H1 (cell line): ENCODE results near the gene YAF2. TPM values are rescaled to one million over a fixed set of nuclear protein-coding genes. Genes with fewer than 3 reads are reported as not detected.

Experiments used
- CTCF ChIA-PET: fragments of 300-600 bp; sonication (Branson Sonifier 250); formaldehyde crosslinking; loops from one replicate; lab custom pipeline; 2021; ENCODE audit not compliant: partially characterized antibody; lab: Charles Lee
- POLR2A ChIA-PET: fragments of 300-600 bp; sonication (Branson Sonifier 250); formaldehyde crosslinking; loops from one replicate; lab custom pipeline; 2021; ENCODE audit warnings: inconsistent platforms; ENCODE audit not compliant: partially characterized antibody; lab: Charles Lee
- DNase-seq, 2 experiments: peaks; one replicate each; pipeline versions ENCODE4 v3.0.0 to v3.0.0-alpha.2; 2010 to 2022; ENCODE audit warnings: low spot score in 2 of 2, low read depth in 1 of 2, mixed read lengths in 1 of 2
- FAIRE-seq: peaks from 2 replicates; lab custom pipeline; 2011; peaks lifted over from hg19 to GRCh38; lab: Jason Lieb, UNC
- H2AFZ ChIP-seq: 2 replicates; pipeline ENCODE4 v1.8.1; 2012; ENCODE audit warnings: low read length, inconsistent platforms
- H2AK5ac ChIP-seq: 2 replicates; pipeline ENCODE4 v1.6.1; 2013; ENCODE audit warnings: low read depth, low read length
- H2BK120ac ChIP-seq: replicated peaks from 2 replicates; pipeline ENCODE3; 2013; ENCODE audit warnings: low read depth, low read length, inconsistent platforms
- H2BK12ac ChIP-seq: 2 replicates; pipeline ENCODE4 v1.6.1; 2013; ENCODE audit warnings: low read depth, low read length
- H2BK15ac ChIP-seq: 2 replicates; pipeline ENCODE4 v1.6.1; 2013; ENCODE audit warnings: low read length
- H2BK20ac ChIP-seq: 2 replicates; pipeline ENCODE4 v1.6.1; 2013; ENCODE audit warnings: low read length
- H2BK5ac ChIP-seq: 2 replicates; pipeline ENCODE4 v1.6.1; 2013; ENCODE audit warnings: low read depth, low read length
- H3K14ac ChIP-seq: 2 replicates; pipeline ENCODE4 v1.6.1; 2013; ENCODE audit warnings: inconsistent platforms; ENCODE audit not compliant: insufficient read length
- H3K18ac ChIP-seq: 2 replicates; pipeline ENCODE4 v1.6.1; 2013; ENCODE audit warnings: low read length; ENCODE audit errors: extremely low read depth
- H3K23ac ChIP-seq: 2 replicates; pipeline ENCODE4 v1.6.1; 2013; ENCODE audit warnings: inconsistent platforms; ENCODE audit not compliant: insufficient read length
- H3K23me2 ChIP-seq: 2 replicates; pipeline ENCODE4 v1.6.1; 2013; ENCODE audit warnings: low read depth, low read length
- H3K27ac ChIP-seq: 2 replicates; pipeline ENCODE4 v1.6.1; 2011; ENCODE audit warnings: low read depth, low read length, inconsistent platforms
- H3K27me3 ChIP-seq, 4 experiments: replicated peaks in 1 of 4; 1 replicate in 1 of 4; 2 replicates in 3 of 4; pipeline versions ENCODE4 v1.6.1 to v1.8.1; 2011 to 2013; ENCODE audit warnings: low read length in 3 of 4, mild to moderate bottlenecking in 3 of 4, inconsistent platforms in 2 of 4, mixed read lengths in 2 of 4, moderate library complexity in 1 of 4; ENCODE audit not compliant: control insufficient read depth in 3 of 4, insufficient read depth in 3 of 4; ENCODE audit errors: extremely low read depth in 1 of 4
- H3K36me3 ChIP-seq, 4 experiments: 2 replicates each; pipeline versions ENCODE4 v1.6.1 to v1.8.1; 2011 to 2013; ENCODE audit warnings: mild to moderate bottlenecking in 4 of 4, low read length in 3 of 4, moderate library complexity in 2 of 4, control low read depth in 1 of 4, inconsistent platforms in 1 of 4; ENCODE audit not compliant: insufficient read depth in 4 of 4, control insufficient read depth in 2 of 4
- H3K4ac ChIP-seq: replicated peaks from 2 replicates; pipeline ENCODE3; 2013; ENCODE audit warnings: low read length, low read depth, mixed read lengths, inconsistent platforms; ENCODE audit not compliant: insufficient read length
- H3K4me1 ChIP-seq, 4 experiments: replicated peaks in 1 of 4; 1 replicate in 1 of 4; 2 replicates in 3 of 4; pipeline versions ENCODE4 v1.6.1 to v1.8.1; 2011 to 2013; ENCODE audit warnings: low read length in 3 of 4, inconsistent platforms in 2 of 4, mixed read lengths in 1 of 4; ENCODE audit not compliant: insufficient read depth in 4 of 4, control insufficient read depth in 3 of 4
- H3K4me2 ChIP-seq, 2 experiments: 2 replicates each; pipeline versions ENCODE4 v1.6.1 to v1.8.1; 2011 to 2013; ENCODE audit warnings: low read depth in 2 of 2, low read length in 2 of 2, control low read depth in 1 of 2, inconsistent platforms in 1 of 2, mild to moderate bottlenecking in 1 of 2; ENCODE audit not compliant: insufficient read depth in 1 of 2
- H3K4me3 ChIP-seq, 4 experiments: fragments of 200-600, 300-600 bp in 1 of 4; sonication (generic), shearing (Covaris generic), sonication (Bioruptor Twin) in 1 of 4; 2 replicates each; pipeline versions ENCODE4 v1.5.1 to v1.8.1; 2011 to 2016; ENCODE audit warnings: low read length in 4 of 4, low read depth in 3 of 4, control low read depth in 2 of 4, inconsistent platforms in 2 of 4, mild to moderate bottlenecking in 2 of 4, mixed read lengths in 1 of 4, moderate library complexity in 1 of 4; ENCODE audit not compliant: insufficient read depth in 2 of 4; ENCODE audit errors: extremely low read depth in 1 of 4
- H3K56ac ChIP-seq: replicated peaks from 2 replicates; pipeline ENCODE3; 2013; ENCODE audit warnings: low read depth, mild to moderate bottlenecking, mixed read lengths, low read length, inconsistent platforms; ENCODE audit not compliant: insufficient read length
- H3K79me1 ChIP-seq: 2 replicates; pipeline ENCODE4 v1.6.1; 2013; ENCODE audit warnings: low read depth, low read length, control low read depth
- H3K79me2 ChIP-seq, 2 experiments: 2 replicates each; pipeline versions ENCODE4 v1.6.1 to v1.8.1; 2012 to 2013; ENCODE audit warnings: low read length in 2 of 2, mild to moderate bottlenecking in 2 of 2, inconsistent platforms in 1 of 2; ENCODE audit not compliant: insufficient read depth in 2 of 2, control insufficient read depth in 1 of 2
- H3K9ac ChIP-seq, 4 experiments: replicated peaks in 1 of 4; 1 replicate in 1 of 4; 2 replicates in 3 of 4; pipeline versions ENCODE4 v1.6.1 to v1.8.1; 2011 to 2013; ENCODE audit warnings: low read depth in 3 of 4, low read length in 3 of 4, control low read depth in 2 of 4, mild to moderate bottlenecking in 2 of 4, moderate library complexity in 2 of 4, inconsistent platforms in 1 of 4; ENCODE audit errors: extremely low read depth in 1 of 4
- H3K9me3 ChIP-seq, 2 experiments: 2 replicates each; pipeline versions ENCODE4 v1.6.1 to v1.8.1; 2012 to 2013; ENCODE audit warnings: mild to moderate bottlenecking in 2 of 2, moderate library complexity in 2 of 2, control low read depth in 1 of 2, inconsistent platforms in 1 of 2, low read depth in 1 of 2, low read length in 1 of 2, mixed read lengths in 1 of 2; ENCODE audit not compliant: insufficient read depth in 2 of 2
- H4K20me1 ChIP-seq, 2 experiments: replicated peaks in 1 of 2; 2 replicates each; pipeline versions ENCODE3 to v1.8.1; 2011 to 2013; ENCODE audit warnings: inconsistent platforms in 2 of 2, low read length in 2 of 2, mild to moderate bottlenecking in 1 of 2; ENCODE audit not compliant: insufficient read depth in 2 of 2, control insufficient read depth in 1 of 2
- H4K5ac ChIP-seq: 2 replicates; pipeline ENCODE4 v1.6.1; 2013; ENCODE audit warnings: low read length, low read depth, mixed read lengths, inconsistent platforms; ENCODE audit not compliant: insufficient read length
- H4K8ac ChIP-seq: 2 replicates; pipeline ENCODE4 v1.8.0; 2013; ENCODE audit warnings: mild to moderate bottlenecking, moderate library complexity, low read length, inconsistent platforms; ENCODE audit not compliant: insufficient read depth; ENCODE audit errors: extremely low read depth
- H4K91ac ChIP-seq: replicated peaks from 2 replicates; pipeline ENCODE3; 2013; ENCODE audit warnings: low read length, mixed read lengths, inconsistent platforms; ENCODE audit not compliant: insufficient read length
- ASH2L ChIP-seq: fragments of 200-600, 300-600 bp; sonication (generic); IDR thresholded peaks from one replicate; pipeline ENCODE4 v1.7.1; 2017; ENCODE audit warnings: low read length
- CBX5 ChIP-seq: fragments of 300-800, 300-1000 bp; sonication (generic); IDR thresholded peaks from 2 replicates; pipeline ENCODE4 v1.7.1; 2016; ENCODE audit warnings: antibody characterized with exemption, low read length, low read depth
- HDAC6 ChIP-seq: IDR thresholded peaks from one replicate; pipeline ENCODE4 v1.7.1; 2012; ENCODE audit warnings: low read depth, mild to moderate bottlenecking, inconsistent platforms, low read length, moderate library complexity
- JUND ChIP-seq: IDR thresholded peaks from 2 replicates; pipeline ENCODE4 v1.6.1; 2011; ENCODE audit warnings: mild to moderate bottlenecking, improper control_type of control experiment, low read length
- MAFK ChIP-seq: IDR thresholded peaks from 2 replicates; pipeline ENCODE4 v1.6.1; 2012; ENCODE audit warnings: low read depth, mild to moderate bottlenecking, improper control_type of control experiment, low read length
- RAD21 ChIP-seq, 2 experiments: IDR thresholded peaks in 1 of 2; conservative IDR thresholded peaks in 1 of 2; 2 replicates each; pipeline ENCODE4 v1.6.1; 2011; ENCODE audit warnings: low read depth in 2 of 2, low read length in 2 of 2, improper control_type of control experiment in 1 of 2, inconsistent platforms in 1 of 2, mild to moderate bottlenecking in 1 of 2, moderate library complexity in 1 of 2
- RBBP5 ChIP-seq: IDR thresholded peaks from 2 replicates; pipeline ENCODE4 v1.7.1; 2012; ENCODE audit warnings: low read depth, mild to moderate bottlenecking, inconsistent platforms, low read length, moderate library complexity, borderline replicate concordance
- RFX5 ChIP-seq: IDR thresholded peaks from 2 replicates; pipeline ENCODE4 v1.6.1; 2011; ENCODE audit warnings: low read depth, low read length, improper control_type of control experiment, borderline replicate concordance
- SRF ChIP-seq: IDR thresholded peaks from 2 replicates; pipeline ENCODE4 v1.6.1; 2011; ENCODE audit warnings: mild to moderate bottlenecking, low read depth, low read length, moderate library complexity
- WGBS, 2 experiments: shearing (Covaris generic) in 1 of 2; methylation state at CpG; one replicate each; pipeline versions ENCODE4 v1.1.6 to v1.1.7; 2013 to 2015; ENCODE audit warnings: low lambda C conversion rate in 2 of 2, mixed read lengths in 2 of 2, inconsistent platforms in 1 of 2, low coverage in 1 of 2, missing lambda C conversion rate in 1 of 2; ENCODE audit not compliant: insufficient replicate concordance in 2 of 2, insufficient coverage in 1 of 2, insufficient read length in 1 of 2; ENCODE audit errors: extremely low coverage in 1 of 2, missing lambda C conversion rate in 1 of 2; 5-methylcytosine and 5-hydroxymethylcytosine counted together
- polyA plus RNA-seq, 7 experiments: library from polyadenylated mRNA; depleted of rRNA in 3 of 7; stranded (reverse) in 5 of 7; unstranded in 2 of 7; fragments of >200 nt in 5 of 7; fragments of 200-250 nt in 2 of 7; gene quantifications; 1 replicate in 5 of 7; 2 replicates in 1 of 7; 4 replicates in 1 of 7; pipeline versions ENCODE4 v1.2.1 to v1.2.3, GENCODE V29; 2011 to 2013; ENCODE audit warnings: missing spikeins in 2 of 7, mixed read lengths in 2 of 7
- total RNA-seq: library from RNA; stranded (reverse); fragmentation: NEBNext Ultra II Directional; extraction: Animal tissue kit (Norgen Biotek cat#: 25700); gene quantifications from 2 replicates; pipeline ENCODE4 v1.2.1, GENCODE V29; 2021
- TF ChIP-seq, protein P1 (sequence below), 3 experiments: IDR thresholded peaks; 1 replicate in 2 of 3; 2 replicates in 1 of 3; pipeline versions ENCODE4 v1.5.1 to v1.6.1; 2011; ENCODE audit warnings: low read length in 3 of 3, mild to moderate bottlenecking in 3 of 3, inconsistent platforms in 2 of 3, low read depth in 1 of 3, moderate library complexity in 1 of 3; ENCODE audit not compliant: insufficient read depth in 1 of 3; ENCODE audit errors: control extremely low read depth in 1 of 3

Gene YAF2
- total and polyA plus RNA-seq, 2 of the 8 experiments (the other 6 are each of a cell fraction or from before 2014, with no cell fraction given), result 0.50 to 2.2 TPM

DNA sequence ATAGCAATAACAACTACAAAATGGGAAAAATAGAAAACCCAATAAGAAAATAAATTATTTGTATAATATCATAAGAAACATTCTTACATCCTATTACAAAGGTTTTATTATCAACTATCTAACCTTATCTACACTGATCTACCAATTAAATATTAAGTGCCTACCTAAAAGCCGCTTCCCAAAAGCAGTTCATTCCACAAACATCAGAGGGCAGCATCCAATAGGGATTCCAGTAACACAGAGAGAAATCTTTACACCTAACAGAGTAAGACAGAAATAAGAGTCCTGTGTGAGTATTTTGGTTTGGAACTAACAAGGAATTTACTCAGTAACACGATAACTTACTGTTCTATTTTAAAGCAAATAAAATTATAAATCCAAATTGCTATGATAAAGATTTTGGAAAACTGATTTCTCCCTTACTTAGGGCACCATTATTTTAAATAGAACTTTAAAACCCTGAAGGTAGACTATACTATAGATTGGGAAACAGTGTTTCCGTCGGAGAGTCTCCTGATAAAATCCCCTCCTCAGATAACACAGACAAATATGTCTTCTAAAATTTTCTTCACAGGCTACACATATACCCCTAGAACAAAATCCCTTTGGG, 108.3 kb downstream of the YAF2 start:
- no peak overlapping the region for H3K14ac ChIP-seq
- no peak overlapping the region for H3K23ac ChIP-seq
- peaks cover 0 to 45% of the 10 kb centered on the region in 2 experiments; a peak in 2 of 4 replicates for H3K79me2 ChIP-seq
- H3K4me2 ChIP-seq, result no peak overlapping the region
- H3K9me3 ChIP-seq, result no peaks in the 10 kb centered on the region
- POLR2A ChIA-PET, result no interaction called here
- H3K27ac ChIP-seq, result no peak overlapping the region
- H3K4ac ChIP-seq, result no peak overlapping the region
- H4K91ac ChIP-seq, result no peak overlapping the region
- H3K9ac ChIP-seq, result no peak overlapping the region
- no peak overlapping the region for H4K8ac ChIP-seq
- H2BK5ac ChIP-seq, result no peak overlapping the region
- H2BK12ac ChIP-seq, result no peak overlapping the region
- H2AK5ac ChIP-seq, result no peak overlapping the region
- H2BK120ac ChIP-seq, result no peak overlapping the region
- no peak overlapping the region for H2BK20ac ChIP-seq
- WGBS, 2 experiments, result 63% methylated on average over 4 of the region's 4 CpGs; no CpG with 5 or more reads in 1 of the 2 experiments
- H4K20me1 ChIP-seq, result peaks cover 0 to 7% of the 10 kb centered on the region in 2 experiments
- H2BK15ac ChIP-seq, result no peak overlapping the region
- H3K18ac ChIP-seq, result no peak overlapping the region
- H3K27me3 ChIP-seq, result no peaks in the 10 kb centered on the region
- peaks cover 0 to 9% (median 6%) of the 10 kb centered on the region in 4 experiments; a peak in 5 of 7 replicates for H3K4me1 ChIP-seq
- CTCF ChIA-PET, result interaction anchor here (0.9 to 2.2 kb wide), 4 partner anchors 8 to 440 kb away, joined by 4 to 12 read pairs (median 5); no protein-coding TSS in a partner anchor
- H3K36me3 ChIP-seq, result no peaks in the 10 kb centered on the region
- DNase-seq, result no peak
- FAIRE-seq, result no peak
- H2AFZ ChIP-seq, result no peak overlapping the region
- H3K4me3 ChIP-seq, result no peak overlapping the region
- H3K23me2 ChIP-seq, result no peaks in the 10 kb centered on the region
- H3K79me1 ChIP-seq, result no peaks in the 10 kb centered on the region
- H3K56ac ChIP-seq, result no peak overlapping the region
- no peak overlapping the region for H4K5ac ChIP-seq
- TF ChIP-seq RFX5, result no peak
- TF ChIP-seq RAD21 (IDR thresholded peaks at IDR 0.05 in 1 of 2, conservative IDR thresholded peaks at IDR 0.05 in 1 of 2; ENCODE audit: low read depth in 2 of 2, low read length in 2 of 2), result peak; percentile 93
- TF ChIP-seq CBX5, result no peak
- no peak for TF ChIP-seq SRF
- TF ChIP-seq HDAC6, result no peak
- TF ChIP-seq JUND, result no peak
- TF ChIP-seq ASH2L, result no peak
- no peak for TF ChIP-seq RBBP5
- TF ChIP-seq, protein P1, sequence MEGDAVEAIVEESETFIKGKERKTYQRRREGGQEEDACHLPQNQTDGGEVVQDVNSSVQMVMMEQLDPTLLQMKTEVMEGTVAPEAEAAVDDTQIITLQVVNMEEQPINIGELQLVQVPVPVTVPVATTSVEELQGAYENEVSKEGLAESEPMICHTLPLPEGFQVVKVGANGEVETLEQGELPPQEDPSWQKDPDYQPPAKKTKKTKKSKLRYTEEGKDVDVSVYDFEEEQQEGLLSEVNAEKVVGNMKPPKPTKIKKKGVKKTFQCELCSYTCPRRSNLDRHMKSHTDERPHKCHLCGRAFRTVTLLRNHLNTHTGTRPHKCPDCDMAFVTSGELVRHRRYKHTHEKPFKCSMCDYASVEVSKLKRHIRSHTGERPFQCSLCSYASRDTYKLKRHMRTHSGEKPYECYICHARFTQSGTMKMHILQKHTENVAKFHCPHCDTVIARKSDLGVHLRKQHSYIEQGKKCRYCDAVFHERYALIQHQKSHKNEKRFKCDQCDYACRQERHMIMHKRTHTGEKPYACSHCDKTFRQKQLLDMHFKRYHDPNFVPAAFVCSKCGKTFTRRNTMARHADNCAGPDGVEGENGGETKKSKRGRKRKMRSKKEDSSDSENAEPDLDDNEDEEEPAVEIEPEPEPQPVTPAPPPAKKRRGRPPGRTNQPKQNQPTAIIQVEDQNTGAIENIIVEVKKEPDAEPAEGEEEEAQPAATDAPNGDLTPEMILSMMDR (IDR thresholded peaks at IDR 0.05; ENCODE audit: control extremely low read depth in 1 of 3, insufficient read depth in 1 of 3, low read depth in 1 of 3, low read length in 3 of 3), result peak in 2 of 3 experiments; percentile 65 to 67; a peak in 3 of 4 replicates
- TF ChIP-seq MAFK, result no peak
